GM21526 (cell line): ENCODE data around the gene PRKD1.
"Not testable (repeated sequence)": the region's sequence is repeated elsewhere in the genome, so short reads cannot be mapped to it uniquely, and the experiment has no call there.

Experiments
- ATAC-seq: cut with Tn5 transposase; IDR thresholded peaks from one replicate; pipeline ENCODE4 v1.9.1; 2021; ENCODE audit warnings: moderate library complexity; ENCODE audit not compliant: unreplicated experiment, low FRiP score

The PRKD1 gene

DNA sequence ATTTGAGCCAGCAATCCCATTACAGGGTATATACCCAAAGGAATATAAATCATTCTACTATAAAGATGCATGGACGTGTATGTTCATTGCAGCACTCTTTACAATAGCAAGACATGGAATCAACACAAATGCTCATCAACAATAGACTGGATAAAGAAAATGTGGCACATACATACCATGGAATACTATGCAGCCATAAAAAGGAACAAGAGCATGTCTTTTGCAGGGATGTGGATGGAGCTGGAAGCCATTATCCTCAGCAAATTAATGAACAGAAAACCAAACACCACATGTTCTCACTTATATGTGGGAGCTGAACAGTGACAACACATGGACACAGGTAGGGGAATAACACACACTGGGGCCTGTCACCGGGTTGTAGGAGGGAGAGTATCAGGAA is 238.1 kb downstream of the PRKD1 start:
- ATAC-seq = not testable (repeated sequence)

DNA sequence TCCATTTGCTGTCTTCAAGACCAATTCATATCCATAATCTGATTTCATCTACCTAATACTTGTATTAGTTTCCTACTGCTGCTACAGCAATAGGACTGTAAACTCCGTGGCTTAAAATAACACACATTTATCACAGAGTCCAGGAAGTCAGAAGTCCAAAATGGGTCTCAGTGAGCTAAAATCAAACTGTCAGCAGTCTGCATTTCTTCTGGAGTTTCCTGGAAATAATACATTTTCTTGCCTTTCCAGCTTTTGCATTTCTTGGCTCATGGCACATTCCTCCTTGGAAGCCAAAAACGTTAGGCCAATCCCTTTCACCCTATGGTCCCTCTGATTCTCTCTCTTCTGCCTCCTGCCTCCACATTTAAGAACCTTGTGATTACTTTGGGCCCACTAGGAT is 239.8 kb downstream of the PRKD1 start:
- no peak for ATAC-seq

DNA sequence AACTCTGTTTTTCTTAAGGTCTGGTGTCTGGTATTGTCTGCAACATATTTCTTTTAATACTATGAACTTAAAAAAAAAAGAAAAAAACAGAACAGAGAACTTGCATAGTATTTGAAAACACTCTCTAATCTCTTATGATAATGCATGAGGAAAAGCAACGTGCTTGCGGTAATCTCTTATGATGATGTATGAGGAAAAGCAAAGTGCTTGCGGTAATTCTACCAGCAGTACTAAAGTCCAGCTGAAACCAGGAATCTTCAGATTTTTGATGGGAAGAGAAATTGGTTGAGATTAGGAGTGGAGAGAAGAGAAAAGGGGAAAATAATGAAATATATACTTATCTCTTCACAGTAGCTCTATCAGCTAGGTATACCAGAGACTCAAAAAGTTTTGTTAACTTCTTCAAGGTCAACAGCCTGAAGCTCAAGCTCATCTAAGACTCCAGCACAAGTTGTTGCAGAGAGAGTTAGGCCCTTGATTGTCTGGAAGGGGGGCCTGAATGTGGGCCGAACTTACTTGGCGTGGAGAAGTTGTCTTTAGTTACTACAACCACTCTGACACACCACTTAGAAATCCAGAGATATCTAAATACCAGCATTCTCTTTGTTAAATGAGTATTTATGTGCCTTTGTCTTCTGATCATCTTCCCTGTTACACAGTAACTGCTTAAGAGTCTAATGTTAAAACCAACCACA is 240.4 kb downstream of the PRKD1 start:
- ATAC-seq = no peak

DNA sequence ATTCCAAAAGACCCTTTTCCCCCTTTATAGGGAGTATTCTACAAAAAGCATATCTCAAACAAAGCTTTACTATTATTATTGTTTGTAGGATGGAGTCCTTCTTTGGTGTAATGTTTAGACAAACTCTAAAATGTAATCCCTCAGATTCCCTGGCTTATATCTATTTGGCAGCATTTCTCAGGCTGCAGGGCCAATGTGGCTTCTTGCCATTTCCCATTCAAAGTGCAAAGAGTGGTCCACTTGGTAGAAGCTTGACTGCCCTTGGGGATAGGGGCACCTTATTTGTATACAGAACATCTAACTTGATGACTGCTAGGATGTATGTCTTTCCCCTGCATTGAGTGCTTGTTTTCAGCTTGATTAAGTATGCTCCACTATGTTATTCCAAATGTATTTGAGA is 242.7 kb downstream of the PRKD1 start:
- no peak for ATAC-seq

DNA sequence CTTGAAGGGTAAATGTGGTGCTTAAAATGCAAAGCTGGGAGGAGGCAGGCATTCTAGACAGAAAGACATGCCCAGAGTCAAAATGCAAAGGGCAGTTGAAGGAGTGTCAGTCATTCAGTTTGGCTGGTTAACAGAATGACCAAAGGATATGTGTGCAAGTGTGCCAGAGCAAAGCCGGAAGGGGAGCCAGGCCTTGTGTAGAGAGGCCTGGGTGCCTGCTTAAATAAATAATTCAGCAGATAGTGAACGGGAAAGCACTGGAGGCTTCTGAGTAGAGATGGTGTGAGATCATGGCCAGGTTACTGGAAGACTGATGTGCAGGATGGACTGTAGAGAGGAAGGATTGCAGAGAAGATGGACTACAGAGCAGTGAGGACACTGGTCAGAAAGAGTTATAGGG is 244.9 kb downstream of the PRKD1 start:
- ATAC-seq = no peak

DNA sequence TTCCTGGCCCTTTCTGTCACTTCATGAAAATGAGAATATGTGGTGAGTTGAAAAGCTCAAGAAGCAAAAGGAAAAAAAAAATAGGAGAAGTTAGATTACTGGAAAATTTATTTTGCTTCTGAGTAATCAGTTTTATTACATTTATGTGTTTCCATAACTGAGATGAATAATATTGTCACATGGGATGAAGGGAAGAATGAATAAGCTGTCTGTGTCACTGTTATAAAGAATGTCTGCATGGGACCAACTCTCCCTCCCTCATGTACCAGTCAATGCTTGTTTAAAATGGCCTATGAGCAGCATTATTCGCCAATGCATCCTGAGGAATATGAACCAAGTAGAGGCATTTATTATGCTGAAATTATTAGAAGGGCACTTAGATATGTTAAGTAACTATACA is 246.3 kb downstream of the PRKD1 start:
- ATAC-seq = no peak

DNA sequence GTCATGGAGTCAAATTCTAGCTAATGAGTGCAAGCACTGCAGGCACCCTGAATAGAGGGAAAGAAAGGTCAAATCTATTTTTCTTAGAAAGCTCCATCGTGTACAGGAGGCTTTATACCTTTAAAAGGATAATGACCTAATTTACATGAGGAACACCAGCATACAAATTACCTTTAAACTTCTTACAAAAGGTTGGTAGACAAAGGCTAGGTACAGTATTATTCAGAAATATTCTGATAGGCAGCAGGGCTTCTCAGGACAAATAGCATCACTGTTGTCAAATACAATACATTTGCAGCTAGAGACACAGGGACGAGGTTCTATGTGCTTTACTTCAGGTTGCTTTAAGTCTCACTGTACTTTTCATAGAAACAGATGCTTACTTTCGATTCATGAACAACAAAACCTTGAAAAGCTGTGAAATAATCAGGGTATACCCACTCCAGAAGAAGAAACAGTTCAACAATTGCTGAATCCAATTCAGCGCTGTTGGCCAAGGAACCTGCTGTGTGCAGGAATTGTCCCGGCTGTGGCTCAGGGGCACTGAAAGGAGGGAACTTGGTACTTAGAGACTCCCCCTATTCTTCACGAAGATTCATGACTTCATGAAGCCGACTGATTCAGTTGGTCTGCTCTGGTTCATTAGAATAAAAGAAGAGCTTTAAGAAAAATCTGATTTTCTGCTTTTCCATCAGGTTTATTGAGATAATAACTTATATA is 252.9 kb downstream of the PRKD1 start:
- ATAC-seq = no peak

DNA sequence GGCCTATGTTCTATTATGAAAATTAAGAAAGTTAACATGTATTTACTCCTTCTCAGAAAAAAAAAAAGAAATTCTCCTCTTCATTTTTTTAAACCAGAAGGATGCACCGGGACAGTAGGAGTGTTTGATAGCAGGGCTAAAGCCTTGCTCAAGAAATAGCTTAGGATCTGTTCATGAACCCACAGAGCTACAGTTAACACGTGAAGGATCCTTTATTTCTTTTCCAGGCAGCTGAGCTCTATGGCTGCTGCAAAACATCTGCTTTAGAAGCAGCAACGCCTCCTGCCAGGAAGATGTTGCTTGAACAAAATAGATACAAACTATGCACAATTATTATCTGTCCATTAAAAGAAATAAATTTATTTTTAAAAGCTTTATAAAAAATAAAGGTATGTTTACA is 254.8 kb downstream of the PRKD1 start:
- ATAC-seq = no peak

DNA sequence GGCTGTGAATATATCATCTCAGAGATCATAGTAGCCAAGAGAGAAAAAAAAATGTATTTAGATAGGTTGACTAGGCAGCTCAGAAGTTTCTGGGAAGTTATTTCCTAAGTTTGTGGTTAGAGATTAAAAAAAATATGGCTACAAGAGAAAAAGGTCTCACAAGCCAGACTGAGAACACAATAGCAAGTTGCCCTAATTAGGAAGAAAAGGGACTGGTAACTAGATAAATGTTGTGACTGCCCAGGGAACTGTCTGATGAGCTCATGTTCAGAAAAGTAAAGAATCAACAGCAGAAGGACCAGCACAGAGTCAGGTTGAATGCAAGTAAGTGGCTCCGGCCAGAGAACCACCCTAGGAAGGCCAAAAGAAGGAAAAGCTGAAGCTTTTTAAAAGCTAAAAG is 256.6 kb downstream of the PRKD1 start:
- ATAC-seq = no peak

DNA sequence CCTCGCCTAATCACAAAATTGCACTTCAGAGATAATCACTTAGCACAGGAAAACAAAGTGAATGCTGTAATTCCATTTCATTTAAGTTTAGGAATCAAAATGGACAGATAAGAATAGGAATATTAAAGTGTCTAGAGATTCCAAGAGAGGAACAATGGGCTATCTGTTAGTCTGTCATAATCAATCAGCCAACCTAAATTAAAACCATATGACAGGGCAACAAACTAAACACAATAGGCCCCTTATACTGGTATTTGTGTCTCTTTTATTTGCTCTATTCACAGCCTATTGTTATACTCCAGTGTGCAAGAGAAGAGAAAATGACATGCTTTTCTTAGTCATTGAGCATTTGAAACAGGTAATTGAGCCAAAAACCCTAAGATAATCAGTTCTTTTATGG is 259.4 kb downstream of the PRKD1 start:
- no peak for ATAC-seq

DNA sequence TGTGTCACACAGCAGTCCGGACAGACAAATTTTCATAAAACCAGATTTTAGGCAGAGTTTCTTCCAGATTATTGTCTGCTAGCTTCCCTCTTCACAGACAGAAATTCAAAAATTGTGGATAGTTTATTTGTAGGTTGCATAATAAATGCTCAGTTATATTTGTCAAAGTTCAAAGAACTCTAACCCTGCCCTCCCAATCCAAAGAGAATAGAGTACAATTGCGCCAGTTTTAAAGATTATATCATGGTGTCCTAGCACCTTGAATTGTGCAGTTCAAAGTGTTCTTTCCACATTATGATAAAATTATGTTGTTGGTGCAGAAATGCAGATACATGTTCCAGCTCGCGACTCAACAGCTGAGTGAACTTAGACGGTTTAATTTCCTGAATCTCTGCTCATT is 263.1 kb downstream of the PRKD1 start:
- no peak for ATAC-seq

DNA sequence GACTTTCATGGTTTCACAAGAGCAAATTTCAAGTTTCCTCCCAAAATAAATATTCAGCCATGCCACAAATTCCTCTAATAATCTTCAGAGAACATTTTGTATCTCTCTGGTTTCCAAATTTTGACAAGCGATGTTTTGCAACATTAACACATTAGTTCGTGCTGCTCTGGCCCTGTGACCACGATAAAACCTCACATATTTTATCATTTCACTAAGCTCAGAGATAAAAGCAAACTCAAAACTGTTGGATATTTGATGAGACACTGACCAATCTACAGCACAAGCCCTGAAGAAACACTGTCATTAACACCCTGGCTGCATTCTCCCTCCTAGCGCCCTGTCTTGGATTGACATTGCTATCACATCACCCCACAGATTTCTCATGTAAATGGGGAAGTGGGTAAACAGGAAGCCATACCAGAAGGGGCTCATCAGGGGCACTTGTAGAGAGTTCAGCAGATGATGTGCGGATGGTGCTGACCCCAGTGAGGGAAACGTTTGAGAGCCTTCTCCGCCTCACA is 264.3 kb downstream of the PRKD1 start:
- no peak for ATAC-seq

DNA sequence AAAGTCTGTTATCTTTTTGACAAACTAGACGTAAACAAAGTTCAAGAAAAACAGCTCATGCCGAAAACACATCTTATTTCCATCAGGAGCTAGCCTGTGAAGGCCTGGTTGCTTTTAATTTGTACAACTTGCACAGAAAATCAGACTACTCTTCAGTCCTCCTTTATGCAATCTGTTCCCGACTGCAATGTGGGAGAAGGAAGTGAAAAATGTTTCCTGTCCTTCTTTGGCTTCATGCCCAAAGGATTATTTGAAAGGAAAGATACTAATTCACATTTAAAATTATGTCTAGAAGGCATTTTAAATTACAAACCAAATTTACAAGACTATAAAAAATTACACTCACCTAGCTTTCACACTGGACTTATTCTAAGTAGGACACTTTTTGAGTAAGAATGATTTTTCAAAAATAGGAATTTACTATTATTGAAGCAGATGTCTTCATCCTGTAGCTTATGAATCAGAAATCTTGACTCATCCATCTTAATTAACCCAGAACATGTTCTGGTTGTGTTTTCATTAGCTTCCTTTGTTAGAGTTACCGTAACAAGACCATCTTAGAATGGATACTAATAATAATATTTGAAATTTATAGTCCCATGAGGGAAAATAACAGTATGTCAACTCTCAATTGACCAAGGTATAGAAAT is 272.6 kb downstream of the PRKD1 start:
- ATAC-seq = no peak

DNA sequence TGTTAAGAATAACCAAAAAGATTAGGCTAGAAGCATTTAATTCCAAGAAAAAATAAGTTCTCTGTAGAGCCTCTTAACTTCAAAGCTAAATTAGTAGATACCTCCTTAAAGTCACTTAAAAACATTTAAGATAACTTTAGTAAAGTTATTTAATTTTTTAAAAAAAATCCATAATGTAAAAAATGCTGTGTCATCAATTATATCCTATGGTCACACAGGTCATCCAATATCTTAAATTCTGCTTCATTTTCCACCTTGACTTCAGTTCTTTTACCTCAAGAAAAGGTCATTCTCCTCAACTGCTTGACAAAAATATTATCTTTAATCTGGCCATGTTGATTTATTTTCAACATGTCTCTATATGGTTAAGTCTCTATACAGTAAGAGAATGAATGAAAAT is 274.3 kb downstream of the PRKD1 start:
- no peak for ATAC-seq

DNA sequence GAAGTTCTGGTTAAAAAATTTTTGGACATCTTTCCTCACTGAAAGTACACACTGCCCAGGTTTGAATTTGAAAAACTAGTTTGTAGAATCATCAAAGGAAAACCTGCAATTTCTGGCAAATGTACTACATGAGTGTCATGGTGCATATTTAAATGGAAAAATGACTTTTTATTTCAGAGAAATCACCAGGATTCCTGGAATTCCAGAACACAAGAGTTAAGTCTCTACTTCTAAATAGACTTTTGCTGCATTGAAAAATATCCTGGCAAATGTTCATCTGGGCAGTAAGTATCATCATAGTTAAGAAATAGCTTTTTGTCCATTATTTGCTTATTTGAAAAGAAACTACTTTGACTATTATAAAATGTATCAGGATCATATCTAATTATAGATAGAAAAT is 275.1 kb downstream of the PRKD1 start:
- ATAC-seq = no peak

DNA sequence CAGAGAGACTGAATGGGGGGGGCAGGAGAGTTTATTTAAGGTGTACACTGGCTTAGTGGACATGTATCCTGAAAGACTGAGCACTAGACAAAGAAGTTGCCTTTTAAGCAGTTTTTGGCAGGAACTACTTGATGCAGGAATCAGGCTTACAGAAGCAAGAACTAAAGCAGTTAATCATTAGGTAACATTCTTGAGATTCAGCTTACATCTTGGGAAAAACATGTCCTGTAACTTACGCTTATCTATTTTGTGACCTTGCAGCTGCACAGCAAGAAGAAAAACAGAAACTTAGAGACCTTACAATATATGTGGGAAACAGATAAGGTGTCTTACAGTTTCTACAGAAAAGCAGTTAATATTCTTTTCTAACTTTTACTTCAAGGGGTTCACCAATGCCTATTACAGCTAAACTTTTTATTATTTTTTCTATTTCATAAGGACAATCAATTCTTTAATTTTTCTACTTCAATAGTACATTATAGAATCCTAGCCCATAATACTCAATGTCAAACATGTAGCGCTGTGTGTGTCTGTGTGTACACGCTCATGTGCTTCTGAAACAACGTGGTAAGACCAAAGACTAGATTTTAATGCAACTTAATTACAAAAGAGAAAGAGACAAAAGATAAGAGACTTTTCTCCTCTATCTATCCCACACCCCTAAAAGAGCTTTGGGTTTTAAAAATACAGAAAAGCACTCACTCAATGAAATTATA is 276.9 kb downstream of the PRKD1 start:
- ATAC-seq = no peak

DNA sequence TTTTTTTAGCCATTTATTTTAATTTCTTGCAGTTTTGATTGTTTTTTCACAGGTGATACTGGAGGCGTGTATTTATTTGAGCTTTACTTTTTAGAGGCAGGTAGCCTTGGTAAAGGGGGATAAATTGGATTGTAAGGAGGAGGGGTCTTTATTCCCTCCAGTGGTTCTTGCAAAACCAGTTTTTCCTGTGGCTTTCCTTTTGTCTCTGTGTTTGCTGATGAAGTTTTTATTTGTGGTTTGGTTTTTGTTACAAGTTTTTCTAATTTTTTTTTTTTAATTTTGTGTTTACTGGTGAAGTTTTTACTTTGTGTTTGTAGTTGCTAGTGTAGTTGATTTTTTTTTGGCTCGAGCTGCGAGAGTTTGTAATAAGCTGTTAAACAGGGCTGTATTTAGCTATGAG is 278.5 kb downstream of the PRKD1 start:
- no peak for ATAC-seq

DNA sequence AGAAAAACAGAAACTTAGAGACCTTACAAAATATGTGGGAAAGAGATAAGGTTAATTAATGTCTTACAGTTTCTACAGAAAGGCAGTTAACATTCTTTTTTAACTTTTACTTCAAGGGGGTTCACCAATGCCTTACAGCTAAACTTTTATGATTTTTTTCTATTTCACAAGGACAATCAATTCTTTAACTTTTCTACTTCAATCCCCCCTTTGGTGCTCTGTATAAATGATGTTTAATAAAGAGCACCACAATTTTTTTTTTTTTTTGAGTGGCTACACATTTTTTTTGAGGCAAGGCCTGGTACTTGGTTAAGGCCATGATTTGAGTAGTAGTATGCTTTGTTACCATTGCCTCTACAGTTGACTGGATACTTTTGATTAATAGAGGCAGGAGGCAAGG is 279.6 kb downstream of the PRKD1 start:
- no peak for ATAC-seq

DNA sequence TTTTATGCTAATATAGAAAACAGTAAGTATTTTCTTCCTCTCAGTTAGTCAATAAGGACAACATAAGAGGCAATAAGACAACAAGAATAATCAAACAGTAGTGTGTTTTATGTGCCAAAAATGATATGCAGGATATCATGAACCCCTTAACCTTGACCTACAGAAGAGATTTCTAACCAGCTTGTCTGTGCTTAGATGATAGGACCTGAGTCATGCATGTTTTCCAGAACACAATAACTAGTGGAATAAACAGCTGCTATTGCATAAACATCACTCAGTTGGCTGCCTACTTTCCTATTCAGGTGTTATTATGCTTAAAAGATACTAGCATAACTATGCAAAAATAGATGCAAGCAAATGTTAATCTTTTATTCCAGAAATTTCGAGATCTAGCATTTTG is 282.5 kb downstream of the PRKD1 start:
- no peak for ATAC-seq

DNA sequence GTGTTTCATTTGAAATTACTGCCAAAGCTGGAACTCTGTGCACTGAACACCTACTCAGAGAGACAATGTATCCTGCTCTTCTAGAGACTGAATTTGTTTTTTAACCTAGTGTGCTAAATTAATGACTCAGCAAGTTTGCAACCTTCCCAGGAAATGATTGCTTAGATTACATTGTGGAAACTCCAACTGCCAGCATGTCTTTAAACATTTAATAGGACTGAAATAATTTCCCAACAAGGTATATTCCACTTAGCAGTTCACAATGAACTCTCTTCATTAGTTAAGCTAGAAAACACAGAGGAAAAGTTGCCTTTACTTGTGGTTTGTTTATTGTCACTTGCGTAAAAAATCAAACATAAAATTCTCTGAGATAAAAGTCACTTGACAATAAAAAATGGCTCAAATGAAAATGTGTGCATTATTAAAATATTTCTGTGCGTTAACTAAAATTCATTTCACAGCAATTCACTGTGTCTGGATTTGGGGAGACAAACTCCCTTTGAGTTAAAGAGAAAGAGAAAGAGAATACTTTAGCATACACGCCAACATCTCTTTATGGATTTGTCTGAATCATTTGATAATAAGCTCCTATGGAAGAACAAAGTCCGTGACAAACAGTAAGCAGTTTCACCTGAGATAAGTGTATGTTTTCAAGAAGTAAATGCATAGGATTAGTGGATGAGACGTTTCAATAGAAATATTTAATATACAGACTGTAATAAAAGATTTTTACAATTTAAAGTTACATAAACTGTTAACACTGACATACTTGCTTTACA is 284.0 kb downstream of the PRKD1 start:
- no peak for ATAC-seq
